NCI-H510A (cell line): ENCODE measurements around the gene FOXO4.
A peak's percentile ranks its signal among the peaks of the same experiment; 100 is the strongest.
"Not testable (repeated sequence)": the region's sequence is repeated elsewhere in the genome, so short reads cannot be mapped to it uniquely, and the experiment has no call there.

Experiments
- DNase-seq: peaks from one replicate; lab custom pipeline; 2025; lab: John Stamatoyannopoulos, UW

The FOXO4 gene

GRCh38 chrX:71095555-71095980 is at the start of gene FOXO4:
Gene FOXO4 (plus strand): TSS chrX:71095851. CDS start chrX:71096529, 678 bp downstream.
- DNase-seq = peak; percentile 68

GRCh38 chrX:71047891-71048290 is 47.8 kb upstream of the FOXO4 start:
- DNase-seq = not testable (repeated sequence)

GRCh38 chrX:71052721-71053120 is 42.9 kb upstream of the FOXO4 start:
- DNase-seq = no peak

GRCh38 chrX:71053217-71053621 is 42.4 kb upstream of the FOXO4 start:
- no peak for DNase-seq

GRCh38 chrX:71056867-71057266 is 38.8 kb upstream of the FOXO4 start:
- no peak for DNase-seq

- DNase-seq = no peak
Observed at GRCh38 chrX:71057848-71058530, 37.7 kb upstream of the FOXO4 start.

GRCh38 chrX:71060127-71060526 is 35.5 kb upstream of the FOXO4 start:
- DNase-seq = no peak

- DNase-seq = no peak
Observed at GRCh38 chrX:71067089-71067488, 28.6 kb upstream of the FOXO4 start.

GRCh38 chrX:71067712-71068043 is 28.0 kb upstream of the FOXO4 start:
- no peak for DNase-seq

- DNase-seq = peak; percentile 89
Observed at GRCh38 chrX:71068044-71068918, 27.4 kb upstream of the FOXO4 start, which contains the start of gene SNX12. Gene SNX12 (minus strand): TSS chrX:71068334. CDS start chrX:71068306, 28 bp downstream.

GRCh38 chrX:71070531-71070930 is 25.1 kb upstream of the FOXO4 start:
- DNase-seq = no peak

- no peak for DNase-seq
Observed at GRCh38 chrX:71081330-71082123, 14.1 kb upstream of the FOXO4 start.

GRCh38 chrX:71082124-71082647 is 13.5 kb upstream of the FOXO4 start:
- no peak for DNase-seq

- DNase-seq = no peak
Observed at GRCh38 chrX:71082822-71083221, 12.8 kb upstream of the FOXO4 start.

- DNase-seq = no peak
Observed at GRCh38 chrX:71085900-71086299, 9.8 kb upstream of the FOXO4 start.

GRCh38 chrX:71091263-71091662 is 4.4 kb upstream of the FOXO4 start:
- no peak for DNase-seq

GRCh38 chrX:71095033-71095432 is 618 bp upstream of the FOXO4 start:
- DNase-seq = no peak

GRCh38 chrX:71095981-71096759 is 519 bp downstream of the FOXO4 start:
- peak; percentile 5 for DNase-seq

- no peak for DNase-seq
Observed at GRCh38 chrX:71096760-71097032, 1.0 kb downstream of the FOXO4 start.

- DNase-seq = no peak
Observed at GRCh38 chrX:71098302-71098701, 2.7 kb downstream of the FOXO4 start.

GRCh38 chrX:71098951-71099506 is 3.4 kb downstream of the FOXO4 start:
- DNase-seq = no peak
